NB4 (cell line): ENCODE results near the gene JAML.

Source experiments
- POLR2A ChIP-seq: IDR thresholded peaks from 2 replicates; pipeline ENCODE4 v1.6.1; 2011; ENCODE audit warnings: mild to moderate bottlenecking; ENCODE audit not compliant: insufficient read length; ENCODE audit errors: extremely low read depth
- TF ChIP-seq, protein P1 (sequence below): IDR thresholded peaks from one replicate; pipeline ENCODE4 v1.5.1; 2012; ENCODE audit warnings: low read depth, low read length
- TF ChIP-seq, protein P2 (sequence below): IDR thresholded peaks from 2 replicates; pipeline ENCODE4 v1.6.1; 2011; ENCODE audit warnings: low read depth, low read length

DNA sequence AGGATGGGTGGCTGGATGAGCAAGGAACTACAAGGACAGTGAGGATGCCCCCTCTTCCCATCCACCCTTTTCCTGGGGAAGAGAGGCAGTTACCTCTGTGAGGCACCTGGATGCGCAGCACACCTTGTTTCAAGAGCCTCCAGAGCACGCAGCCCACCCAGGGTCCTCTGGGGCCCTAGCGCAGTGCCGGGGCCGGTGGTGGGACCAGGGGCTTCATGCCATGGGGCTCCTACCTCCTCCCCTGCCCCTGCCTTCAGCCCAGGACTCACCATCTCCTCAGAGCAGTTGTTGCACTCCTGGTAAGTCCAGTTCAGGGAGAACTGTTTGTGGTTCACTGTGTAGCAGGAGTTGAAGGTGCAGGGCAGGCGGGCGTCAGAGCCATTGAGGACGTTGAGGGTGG, 56.5 kb downstream of the JAML start:
- TF ChIP-seq, protein P1, sequence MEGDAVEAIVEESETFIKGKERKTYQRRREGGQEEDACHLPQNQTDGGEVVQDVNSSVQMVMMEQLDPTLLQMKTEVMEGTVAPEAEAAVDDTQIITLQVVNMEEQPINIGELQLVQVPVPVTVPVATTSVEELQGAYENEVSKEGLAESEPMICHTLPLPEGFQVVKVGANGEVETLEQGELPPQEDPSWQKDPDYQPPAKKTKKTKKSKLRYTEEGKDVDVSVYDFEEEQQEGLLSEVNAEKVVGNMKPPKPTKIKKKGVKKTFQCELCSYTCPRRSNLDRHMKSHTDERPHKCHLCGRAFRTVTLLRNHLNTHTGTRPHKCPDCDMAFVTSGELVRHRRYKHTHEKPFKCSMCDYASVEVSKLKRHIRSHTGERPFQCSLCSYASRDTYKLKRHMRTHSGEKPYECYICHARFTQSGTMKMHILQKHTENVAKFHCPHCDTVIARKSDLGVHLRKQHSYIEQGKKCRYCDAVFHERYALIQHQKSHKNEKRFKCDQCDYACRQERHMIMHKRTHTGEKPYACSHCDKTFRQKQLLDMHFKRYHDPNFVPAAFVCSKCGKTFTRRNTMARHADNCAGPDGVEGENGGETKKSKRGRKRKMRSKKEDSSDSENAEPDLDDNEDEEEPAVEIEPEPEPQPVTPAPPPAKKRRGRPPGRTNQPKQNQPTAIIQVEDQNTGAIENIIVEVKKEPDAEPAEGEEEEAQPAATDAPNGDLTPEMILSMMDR: no peak
- no peak for TF ChIP-seq POLR2A
- TF ChIP-seq, protein P2, sequence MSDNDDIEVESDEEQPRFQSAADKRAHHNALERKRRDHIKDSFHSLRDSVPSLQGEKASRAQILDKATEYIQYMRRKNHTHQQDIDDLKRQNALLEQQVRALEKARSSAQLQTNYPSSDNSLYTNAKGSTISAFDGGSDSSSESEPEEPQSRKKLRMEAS: no peak
